Activated CD8-positive, alpha-beta memory T cell treated with anti-CD3 and anti-CD28 coated beads for 4 hours (primary cell): Measurements from ENCODE around the gene TMEM87A.

Source experiments
- DNase-seq, 2 donors: peaks; one replicate each; pipeline ENCODE4 v3.0.0-alpha.2; 2020; ENCODE audit warnings: low read depth in 2 of 2

TMEM87A gene

DNA sequence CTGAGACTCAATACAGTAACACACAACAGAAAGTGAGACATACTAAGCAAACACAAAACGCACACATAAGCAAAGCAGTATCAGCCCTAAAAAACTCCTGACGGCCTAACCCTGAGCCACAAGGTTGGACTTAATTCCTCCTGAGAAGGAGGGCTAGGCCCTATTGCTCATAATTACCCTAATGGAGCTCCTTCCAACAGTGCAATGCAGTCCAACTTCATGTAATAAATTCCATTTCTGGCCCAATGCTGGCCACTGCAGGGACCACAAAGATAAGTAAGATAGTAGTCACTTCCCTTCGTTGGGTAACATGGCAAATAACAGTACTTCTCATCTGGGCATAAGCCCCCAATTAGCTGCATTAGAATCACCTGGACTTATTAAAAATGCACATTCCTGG is 69.3 kb downstream of the TMEM87A start:
- DNase-seq = no peak

- DNase-seq = no peak
Measured at GRCh38 chr15:42202653-42203052, 70.6 kb downstream of the TMEM87A start.

- no peak for DNase-seq
Measured at GRCh38 chr15:42201801-42202200, 71.4 kb downstream of the TMEM87A start.

- no peak for DNase-seq
Measured at GRCh38 chr15:42199126-42199525, 74.1 kb downstream of the TMEM87A start.

DNA sequence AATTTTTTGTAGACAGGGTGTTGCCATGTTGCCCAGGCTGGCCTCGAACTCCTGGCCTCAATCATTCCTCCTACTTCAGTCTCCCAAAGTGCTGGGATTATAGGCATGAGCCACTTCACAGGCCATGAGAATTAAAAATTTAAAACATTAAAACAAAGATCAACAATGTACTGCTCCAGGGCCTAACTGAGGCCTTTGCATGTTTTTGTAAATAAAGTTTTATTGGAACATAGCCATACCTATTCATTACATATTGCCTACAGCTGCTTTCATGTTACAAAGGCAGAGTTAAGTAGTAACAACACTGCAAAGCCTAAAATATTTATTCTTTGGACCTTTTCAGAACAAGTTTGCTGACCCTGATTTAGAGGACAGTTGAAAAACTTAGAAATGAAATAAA is 74.7 kb downstream of the TMEM87A start:
- DNase-seq = no peak

DNA sequence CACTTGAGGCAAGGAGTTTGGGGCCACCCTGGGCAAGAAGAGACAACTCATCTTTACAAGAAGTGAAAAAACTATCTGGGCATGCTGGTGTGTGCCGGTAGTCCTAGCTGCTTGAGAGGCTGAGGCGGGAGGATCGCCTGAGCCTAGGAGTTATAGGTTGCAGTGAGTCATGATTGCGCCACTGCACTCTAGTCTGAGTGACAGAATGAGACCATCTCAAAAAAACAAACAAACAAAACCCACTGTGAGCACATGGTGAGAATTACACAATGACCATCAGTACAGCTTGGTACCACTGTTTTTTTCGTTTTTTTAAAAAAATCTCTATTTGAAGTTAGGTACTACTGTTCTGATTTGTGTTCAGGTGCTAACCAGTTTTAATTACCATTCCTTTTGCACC is 78.7 kb downstream of the TMEM87A start:
- no peak for DNase-seq

GRCh38 chr15:42193383-42193782 is 79.8 kb downstream of the TMEM87A start:
- DNase-seq = no peak

DNA sequence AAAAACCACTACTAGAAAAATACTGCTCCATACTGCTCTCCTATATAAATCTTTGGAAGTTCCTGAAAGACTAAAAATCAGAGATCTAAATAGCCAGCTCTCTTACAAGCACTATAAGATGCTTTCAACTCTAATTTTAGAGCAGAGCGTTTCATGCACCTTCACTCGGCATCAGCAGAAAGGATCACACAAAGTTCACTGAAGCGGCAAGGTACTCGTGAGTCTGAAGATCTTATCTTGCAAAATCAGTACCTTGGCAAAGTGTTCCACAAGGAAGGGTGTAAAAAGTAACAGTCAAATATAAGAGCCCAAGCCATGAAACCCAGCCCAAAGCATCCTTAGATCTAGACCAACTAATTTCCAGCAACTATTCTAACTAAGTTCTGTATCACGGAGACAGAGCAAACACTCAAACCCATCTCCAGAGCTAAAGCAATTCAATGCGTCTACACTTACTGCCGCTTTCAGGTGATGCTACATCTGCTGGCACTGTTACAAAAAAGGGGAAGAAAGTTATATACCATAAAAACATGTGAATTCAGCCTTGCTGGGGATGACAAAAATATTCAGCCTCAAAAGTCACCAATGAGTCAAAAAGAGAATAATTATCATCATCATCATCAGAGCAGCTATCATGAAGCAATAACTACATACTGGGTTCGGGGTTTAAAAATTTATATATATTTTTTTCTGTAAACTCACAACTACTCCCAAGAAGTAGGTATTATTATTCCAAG is 81.5 kb downstream of the TMEM87A start:
- no peak for DNase-seq

GRCh38 chr15:42190370-42190769 is 82.9 kb downstream of the TMEM87A start:
- DNase-seq = no peak

DNA sequence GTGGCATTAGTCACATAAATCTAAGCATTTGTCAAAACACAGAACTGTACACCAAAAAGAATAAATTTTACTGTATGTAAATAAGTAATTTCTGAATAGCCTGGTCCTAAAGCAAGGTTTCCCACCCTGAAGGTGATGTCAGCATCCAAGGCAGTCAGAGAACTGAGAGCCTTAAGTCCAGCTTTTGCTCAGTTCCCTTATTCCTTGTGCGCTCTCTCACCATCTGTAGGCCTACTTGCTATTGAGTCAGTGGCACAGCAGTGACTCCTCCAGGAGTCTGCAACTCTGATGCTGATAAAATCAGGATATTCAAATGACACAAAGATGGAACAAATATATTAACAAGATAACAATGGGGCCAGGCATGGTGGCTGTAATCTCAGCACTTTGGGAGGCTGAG is 87.4 kb downstream of the TMEM87A start:
- no peak for DNase-seq

DNA sequence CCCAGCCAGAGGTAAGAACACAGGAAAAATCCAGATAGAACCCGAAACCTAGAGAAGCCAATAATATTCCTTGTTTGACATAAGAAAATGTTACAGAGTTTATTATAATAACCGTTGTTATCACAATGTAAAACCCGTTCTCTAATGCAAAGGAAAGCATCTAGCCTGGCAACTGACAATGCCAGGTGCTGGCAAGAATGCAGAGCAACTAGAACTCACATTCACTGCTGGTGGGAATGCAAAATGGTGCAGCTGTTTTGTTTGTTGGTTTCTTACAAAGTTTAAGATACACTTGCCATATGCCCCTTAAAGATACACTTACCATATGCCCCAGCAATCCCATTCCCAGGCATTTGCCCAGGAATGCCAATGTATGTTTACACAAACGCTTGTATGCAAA is 88.5 kb downstream of the TMEM87A start:
- no peak for DNase-seq

DNA sequence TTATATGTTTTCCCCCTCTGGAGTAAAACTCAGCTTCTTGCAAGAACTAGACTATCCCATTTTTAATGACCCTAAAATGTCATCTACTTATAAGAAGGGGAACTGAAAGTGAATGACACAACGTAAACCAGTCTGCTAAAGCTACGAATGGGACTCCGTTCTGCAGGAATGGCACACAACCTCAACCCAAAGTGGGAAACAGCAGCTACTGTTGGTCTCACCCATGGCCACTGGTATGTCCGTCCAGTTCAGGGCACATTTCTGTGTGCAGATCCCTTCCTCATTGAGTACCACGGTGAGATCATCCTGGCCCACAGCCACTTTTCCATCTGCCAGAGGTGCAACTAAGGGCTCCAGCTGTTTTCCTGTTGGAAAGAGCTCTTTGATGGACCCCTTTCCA is 88.9 kb downstream of the TMEM87A start:
- no peak for DNase-seq

- no peak for DNase-seq
Measured at GRCh38 chr15:42182961-42183360, 90.3 kb downstream of the TMEM87A start.

DNA sequence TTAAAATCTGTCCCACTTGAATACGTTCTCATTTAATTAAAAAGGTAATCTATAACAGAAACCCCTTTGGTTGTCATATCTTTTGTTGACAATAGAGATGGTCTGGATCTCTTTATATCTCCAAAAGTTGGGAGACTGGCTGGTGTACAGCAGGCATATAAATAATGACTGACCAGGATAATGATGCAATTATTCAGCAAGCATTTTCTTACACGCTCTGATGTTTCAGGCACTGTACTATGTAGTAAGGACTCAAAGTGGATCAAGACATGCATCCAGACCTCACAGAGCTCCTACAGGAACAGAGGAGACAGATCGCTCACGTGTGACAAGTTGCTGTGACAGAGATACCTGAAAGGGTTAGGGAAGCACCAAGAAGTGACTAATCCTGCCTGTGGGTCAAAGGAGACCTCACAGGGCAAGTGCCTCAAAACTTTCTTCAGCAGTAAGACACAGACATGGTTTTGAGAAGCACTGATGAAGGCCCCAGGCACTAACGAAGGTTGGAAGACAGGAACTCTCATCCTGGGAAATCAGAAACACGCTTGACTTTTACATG is 90.8 kb downstream of the TMEM87A start:
- DNase-seq = no peak

DNA sequence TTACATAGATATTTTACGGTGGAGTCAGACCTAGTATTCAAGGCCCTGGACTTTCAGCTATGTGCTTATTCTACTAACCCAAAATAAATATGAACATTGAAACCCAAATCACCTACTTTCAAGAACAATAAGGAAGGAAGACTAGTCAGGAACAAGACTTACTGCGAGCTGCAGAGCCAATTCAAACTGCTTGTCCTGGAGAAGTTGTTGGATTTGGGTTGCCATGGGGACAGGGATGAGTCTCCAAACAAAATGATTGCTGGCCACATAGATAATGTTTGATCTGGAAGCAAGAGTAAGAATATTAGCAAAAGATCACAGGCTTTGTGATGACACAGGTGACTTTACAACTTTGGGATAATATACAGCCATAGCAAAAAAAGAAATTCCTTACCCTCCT is 95.2 kb downstream of the TMEM87A start:
- DNase-seq = no peak

DNA sequence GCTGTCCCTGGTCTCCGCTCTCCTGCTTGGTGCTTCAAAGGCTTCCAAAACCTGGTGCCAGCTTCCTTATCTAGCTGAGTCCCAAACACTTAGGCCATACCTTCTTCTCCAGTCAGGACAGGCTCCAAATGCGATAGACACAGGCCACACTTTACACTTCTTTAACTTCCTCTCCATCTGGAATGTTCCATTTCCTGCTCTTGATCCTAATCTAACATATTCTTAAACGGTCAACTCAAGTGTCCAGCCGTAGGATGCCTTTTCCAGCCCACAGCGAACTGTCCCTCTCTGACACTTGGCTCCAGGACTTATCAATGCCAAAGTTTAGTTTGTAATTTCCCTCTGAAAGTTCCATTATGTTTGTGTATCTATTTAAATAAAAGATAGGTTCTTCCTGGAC is 97.6 kb downstream of the TMEM87A start:
- no peak for DNase-seq

DNA sequence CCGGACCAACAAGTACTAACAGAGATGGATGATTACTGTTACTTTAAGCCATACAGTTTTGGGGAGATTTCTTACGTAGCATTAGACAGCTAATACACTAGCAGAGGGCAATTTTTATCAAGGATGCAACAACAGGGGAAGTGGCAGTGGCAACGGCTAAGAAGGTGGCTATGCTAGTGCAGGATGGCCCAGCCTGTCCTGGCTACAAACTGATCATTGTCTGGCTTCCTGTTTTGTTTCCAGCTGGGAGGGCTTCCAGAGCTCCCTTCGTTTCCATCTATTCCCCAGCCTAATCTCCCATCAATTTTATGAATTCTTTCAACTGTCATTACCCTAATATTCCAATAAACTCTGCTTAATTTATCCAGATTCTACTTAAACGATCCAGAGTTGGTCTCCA is 100.8 kb downstream of the TMEM87A start:
- no peak for DNase-seq

- no peak for DNase-seq
Measured at GRCh38 chr15:42171795-42172194, 101.4 kb downstream of the TMEM87A start.

DNA sequence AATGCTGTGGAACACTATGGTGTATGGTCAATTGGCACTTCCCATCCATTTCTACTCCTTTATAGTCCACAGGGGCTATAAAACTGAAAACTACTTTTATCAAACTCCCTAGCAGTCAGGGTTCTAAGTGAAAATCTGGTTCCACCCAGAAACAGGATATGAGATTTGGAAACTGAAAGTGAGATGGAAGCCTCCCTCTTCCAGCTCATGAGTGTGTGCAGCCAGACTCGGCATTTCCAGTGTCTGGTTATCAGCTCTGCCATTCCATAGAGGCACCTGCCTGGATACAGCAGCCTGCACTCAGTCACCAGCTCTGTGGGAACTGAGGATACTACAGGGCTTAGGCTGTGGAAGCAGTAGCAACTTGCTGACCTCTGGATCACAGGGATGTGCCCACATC is 102.1 kb downstream of the TMEM87A start:
- no peak for DNase-seq

DNA sequence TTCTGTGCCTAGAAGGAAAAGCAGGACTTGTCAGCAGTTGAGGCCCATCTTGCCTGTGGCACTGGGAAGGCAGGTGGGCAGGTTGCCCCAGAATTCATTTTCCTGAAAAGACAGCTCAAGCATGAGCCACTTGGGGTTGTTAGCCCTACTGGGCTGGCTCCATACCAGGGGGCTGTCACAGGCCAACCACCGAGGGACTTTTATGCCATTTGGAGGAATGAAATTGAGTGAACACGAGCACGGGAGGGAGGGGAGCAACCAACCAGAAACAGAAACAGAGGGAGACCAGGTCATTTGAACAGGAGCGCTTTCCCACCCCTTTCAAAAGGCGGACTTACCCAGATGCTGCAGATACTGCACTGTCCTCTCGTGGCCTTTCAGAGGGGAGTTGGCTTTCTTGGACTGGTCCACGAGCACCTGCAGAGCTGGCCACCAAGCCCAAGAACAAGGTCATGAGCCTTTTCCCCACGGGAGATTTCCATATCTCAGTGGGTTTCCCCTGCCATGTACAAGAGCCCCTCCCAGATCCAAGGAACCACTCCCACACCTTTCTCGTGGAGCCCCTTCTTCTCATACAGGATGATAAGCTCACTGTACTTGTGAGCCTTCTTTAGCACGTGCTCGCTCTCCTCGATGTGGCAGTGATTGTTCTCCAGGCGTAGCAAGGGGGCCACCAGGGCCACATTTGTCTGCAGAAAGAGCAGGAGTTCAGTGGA is 106.8 kb downstream of the TMEM87A start:
- DNase-seq = no peak

GRCh38 chr15:42165106-42165505 is 108.1 kb downstream of the TMEM87A start:
- DNase-seq = no peak

GRCh38 chr15:42163947-42164550 is 109.2 kb downstream of the TMEM87A start:
- DNase-seq = no peak

DNA sequence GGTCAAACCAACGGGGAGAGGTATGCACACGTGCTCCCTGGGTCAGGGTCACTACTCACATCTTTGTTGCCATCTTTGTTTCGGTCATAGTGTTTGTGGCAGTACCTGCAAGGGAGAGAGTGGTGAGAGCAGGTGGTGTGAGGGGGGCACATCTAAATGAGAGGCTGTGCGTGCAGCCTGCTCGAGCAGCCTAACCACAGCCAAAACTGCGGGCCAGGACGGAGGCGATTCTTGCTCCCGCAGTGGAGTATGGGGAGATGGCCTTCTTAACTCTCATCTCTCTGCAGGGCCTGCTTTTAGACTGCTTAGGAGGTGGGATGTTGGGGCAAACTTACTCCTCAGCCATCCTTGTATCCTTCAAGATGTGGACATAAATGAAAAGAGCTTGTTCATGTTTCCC is 109.9 kb downstream of the TMEM87A start:
- DNase-seq = no peak
